ENCODE data around the gene HPSE2.

GRCh38 chr10:98469001-98469931 lies 766.4 kb downstream of the HPSE2 start:
- TF ChIP-seq CTCF (IDR thresholded peaks at IDR 0.05; ENCODE audit: low read depth, low read length) (no peak), EZH2phosphoT487 (IDR thresholded peaks at IDR 0.05; ENCODE audit: low read depth) (no peak)
